AG20443 (cell line): Measurements from ENCODE around the gene PTK6.
A peak's percentile ranks its signal among the peaks of the same experiment; 100 is the strongest.
"Not testable (repeated sequence)": the region's sequence is repeated elsewhere in the genome, so short reads cannot be mapped to it uniquely, and the experiment has no call there.

Experiments
- DNase-seq: peaks from one replicate; pipeline ENCODE4 v3.0.0; 2012; ENCODE audit warnings: low spot score, mixed read lengths

PTK6 gene

GRCh38 chr20:63536997-63537524 lies at the start of gene PTK6:
TSS of gene PTK6 (minus strand) at chr20:63537376. CDS start at chr20:63537314, 62 bp downstream.
- no peak for DNase-seq

GRCh38 chr20:63586797-63587196 lies 49.6 kb upstream of the PTK6 start:
- no peak for DNase-seq

GRCh38 chr20:63585616-63586565 lies 48.7 kb upstream of the PTK6 start:
- DNase-seq, result no peak

GRCh38 chr20:63582382-63583063 lies 45.3 kb upstream of the PTK6 start:
- DNase-seq, result no peak

- peak; percentile 32 for DNase-seq
These were observed 43.8 kb upstream of the PTK6 start for GRCh38 chr20:63580796-63581461.

- no peak for DNase-seq
These were observed 42.0 kb upstream of the PTK6 start for GRCh38 chr20:63579017-63579694.

GRCh38 chr20:63578224-63579016 lies 41.2 kb upstream of the PTK6 start:
- DNase-seq, result no peak

GRCh38 chr20:63577317-63577894 lies 40.2 kb upstream of the PTK6 start:
- DNase-seq, result no peak

GRCh38 chr20:63576311-63576710 lies 39.1 kb upstream of the PTK6 start:
- peak; percentile 42 for DNase-seq

- peak; percentile 32 for DNase-seq
These were observed 37.9 kb upstream of the PTK6 start for GRCh38 chr20:63574829-63575743.

- DNase-seq, result peak; percentile 94
These were observed 37.1 kb upstream of the PTK6 start, which contains the start of gene HELZ2 for GRCh38 chr20:63574156-63574828. TSS of gene HELZ2 (minus strand) at chr20:63574239. CDS start at chr20:63572385, 1,854 bp downstream.

GRCh38 chr20:63573647-63574131 lies 36.5 kb upstream of the PTK6 start:
- no peak for DNase-seq

GRCh38 chr20:63572788-63573646 lies 35.8 kb upstream of the PTK6 start:
- DNase-seq, result no peak

- no peak for DNase-seq
These were observed 35.1 kb upstream of the PTK6 start for GRCh38 chr20:63572071-63572787.

GRCh38 chr20:63571087-63571478 lies 33.9 kb upstream of the PTK6 start:
- DNase-seq, result not testable (repeated sequence)

- DNase-seq, result no peak
These were observed 33.3 kb upstream of the PTK6 start for GRCh38 chr20:63570281-63571086.
